ENCODE results near the gene IRAK1.

The IRAK1 gene

DNA sequence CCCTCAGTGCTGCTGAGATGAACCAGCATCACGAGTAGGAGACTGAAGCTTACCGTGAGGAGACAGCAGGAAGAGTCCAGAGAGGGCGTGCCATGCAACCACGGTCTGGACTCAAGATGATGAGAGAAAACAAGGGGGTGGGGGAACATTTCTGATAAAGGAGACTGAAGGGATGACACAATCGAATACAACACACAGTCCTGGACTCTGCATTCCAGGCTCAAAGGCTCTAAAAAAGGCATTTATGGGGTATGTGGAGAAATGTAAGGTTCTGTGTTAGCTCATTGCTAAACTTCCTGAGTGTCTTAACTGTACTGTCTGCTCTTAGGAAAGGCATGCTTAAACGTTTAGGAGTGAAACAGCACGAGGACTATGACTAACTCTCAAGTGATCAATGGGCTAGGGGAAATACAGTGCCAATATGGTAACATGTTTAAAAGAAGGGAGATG, 20.6 kb upstream of the IRAK1 start:
- no peak for DNase-seq

- DNase-seq = no peak
Observed at GRCh38 chrX:154039577-154039976, 19.9 kb upstream of the IRAK1 start.

DNA sequence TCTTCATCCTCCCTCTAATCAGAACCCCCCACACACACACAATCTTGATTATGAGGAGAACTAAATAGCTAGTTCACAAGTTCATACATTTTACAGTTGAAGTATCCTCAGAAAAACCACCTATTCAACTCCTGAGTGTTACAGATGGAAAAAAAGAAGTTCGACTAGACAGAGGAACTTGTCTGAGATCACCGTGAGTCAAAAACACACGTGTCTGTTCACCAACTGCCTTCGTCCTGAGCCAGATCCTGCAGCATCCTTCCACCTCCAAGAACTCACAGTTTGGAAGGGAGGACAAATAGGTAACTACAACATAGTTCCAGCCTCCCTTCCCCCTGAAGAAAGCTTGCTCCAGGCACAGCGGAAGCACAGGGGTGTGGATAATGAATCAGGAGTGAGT, 19.0 kb upstream of the IRAK1 start:
- DNase-seq = no peak

GRCh38 chrX:154037754-154038153, 18.1 kb upstream of the IRAK1 start:
- no peak for DNase-seq

DNA sequence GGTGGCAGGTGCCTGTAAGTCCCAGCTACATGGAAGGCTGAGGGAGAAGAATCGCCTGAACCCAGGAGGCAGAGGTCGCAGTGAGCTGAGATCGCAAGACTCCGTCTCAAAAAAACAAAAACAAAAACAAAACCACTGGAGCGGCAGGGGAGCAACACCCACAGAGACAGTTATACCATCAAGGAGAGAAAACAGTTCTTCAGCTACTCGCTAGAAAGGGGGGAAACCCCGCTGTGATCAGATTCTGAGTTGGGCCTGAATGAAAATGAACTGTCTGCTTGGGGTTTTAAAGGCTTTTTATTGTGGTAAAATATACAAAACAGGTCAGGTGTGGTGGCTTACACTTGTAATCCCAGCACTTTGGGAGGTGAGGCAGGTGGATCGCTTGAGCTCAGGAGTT, 16.8 kb upstream of the IRAK1 start:
- DNase-seq = no peak

DNA sequence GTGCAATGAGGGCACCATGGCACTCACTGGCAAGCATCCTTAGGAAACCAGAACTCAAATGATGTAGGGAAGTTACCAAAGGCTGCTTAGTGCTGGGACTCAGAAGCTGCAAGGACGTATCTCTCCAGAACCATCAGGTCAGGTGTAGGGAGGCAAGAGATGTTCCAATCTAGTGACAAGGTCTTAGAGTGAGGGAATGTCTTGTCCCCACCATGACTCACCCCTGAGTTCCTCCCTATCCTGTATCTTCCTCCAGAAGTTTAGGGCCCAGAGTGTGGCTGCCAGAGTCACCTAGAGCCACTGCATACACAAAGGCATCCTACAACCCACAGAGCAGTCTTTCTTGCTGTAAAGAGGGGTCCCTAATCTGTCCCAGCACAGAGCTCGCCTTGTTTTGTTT, 14.1 kb upstream of the IRAK1 start:
- DNase-seq = no peak

DNA sequence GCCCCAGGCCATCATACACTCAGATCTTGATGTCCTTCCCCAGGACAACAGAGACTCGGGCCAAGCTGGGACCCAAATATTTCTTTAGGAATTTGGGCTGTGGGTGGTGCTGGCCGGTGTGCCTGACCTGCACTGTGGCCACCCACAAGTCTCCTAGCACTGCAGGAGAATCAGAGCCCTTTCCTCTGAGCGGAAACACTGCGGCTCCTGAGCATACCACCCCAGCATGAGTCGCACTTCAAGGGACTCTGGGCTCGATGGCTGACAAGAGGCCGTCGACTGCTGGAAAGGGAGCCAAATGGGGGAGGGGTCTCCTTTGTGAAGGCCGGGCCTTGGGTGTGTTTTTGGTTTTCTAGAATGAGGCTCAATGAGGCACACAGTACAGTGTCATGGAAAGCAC, 13.0 kb upstream of the IRAK1 start:
- no peak for DNase-seq

DNA sequence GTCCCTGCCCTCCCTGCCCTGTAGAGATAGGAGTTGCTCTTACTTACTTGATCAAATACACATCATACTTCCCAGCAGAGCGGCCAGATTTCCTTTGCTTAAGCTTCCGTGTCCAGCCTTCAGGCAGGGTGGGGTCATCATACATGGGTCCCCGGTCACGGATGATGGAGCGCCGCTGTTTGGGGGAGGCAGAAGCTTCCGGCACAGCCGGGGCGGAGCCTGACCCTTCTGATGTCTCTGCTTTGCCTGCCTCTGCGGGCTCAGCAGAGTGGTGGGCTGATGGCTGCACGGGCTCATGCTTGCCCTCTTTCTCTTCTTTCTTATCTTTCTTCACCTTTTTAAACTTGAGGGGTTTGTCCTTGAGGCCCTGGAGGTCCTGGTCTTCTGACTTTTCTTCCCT, 12.5 kb upstream of the IRAK1 start:
- DNase-seq = no peak

GRCh38 chrX:154030715-154031305, 11.1 kb upstream of the IRAK1 start:
- no peak for DNase-seq

GRCh38 chrX:154030266-154030665, 10.6 kb upstream of the IRAK1 start:
- no peak for DNase-seq

DNA sequence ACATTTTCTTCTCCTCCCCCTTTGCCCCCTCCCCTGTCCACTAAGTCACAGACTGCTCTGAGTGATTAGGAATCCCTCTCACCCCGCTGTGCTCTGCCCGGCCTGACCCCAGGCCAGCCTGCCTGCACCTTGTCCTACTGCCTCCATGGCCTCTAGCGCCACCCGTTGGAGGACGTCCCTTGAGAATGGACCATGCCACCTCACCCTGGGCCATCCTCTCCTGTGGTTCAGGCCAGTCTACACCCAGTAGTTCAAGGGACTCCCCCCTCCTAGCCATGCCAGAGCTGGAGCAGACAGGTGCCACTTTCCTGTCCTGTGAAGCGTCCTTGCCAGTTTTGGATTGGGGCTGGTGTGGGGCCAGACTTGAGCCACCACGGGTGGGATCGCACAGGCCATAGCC, 9.7 kb upstream of the IRAK1 start:
- no peak for DNase-seq

DNA sequence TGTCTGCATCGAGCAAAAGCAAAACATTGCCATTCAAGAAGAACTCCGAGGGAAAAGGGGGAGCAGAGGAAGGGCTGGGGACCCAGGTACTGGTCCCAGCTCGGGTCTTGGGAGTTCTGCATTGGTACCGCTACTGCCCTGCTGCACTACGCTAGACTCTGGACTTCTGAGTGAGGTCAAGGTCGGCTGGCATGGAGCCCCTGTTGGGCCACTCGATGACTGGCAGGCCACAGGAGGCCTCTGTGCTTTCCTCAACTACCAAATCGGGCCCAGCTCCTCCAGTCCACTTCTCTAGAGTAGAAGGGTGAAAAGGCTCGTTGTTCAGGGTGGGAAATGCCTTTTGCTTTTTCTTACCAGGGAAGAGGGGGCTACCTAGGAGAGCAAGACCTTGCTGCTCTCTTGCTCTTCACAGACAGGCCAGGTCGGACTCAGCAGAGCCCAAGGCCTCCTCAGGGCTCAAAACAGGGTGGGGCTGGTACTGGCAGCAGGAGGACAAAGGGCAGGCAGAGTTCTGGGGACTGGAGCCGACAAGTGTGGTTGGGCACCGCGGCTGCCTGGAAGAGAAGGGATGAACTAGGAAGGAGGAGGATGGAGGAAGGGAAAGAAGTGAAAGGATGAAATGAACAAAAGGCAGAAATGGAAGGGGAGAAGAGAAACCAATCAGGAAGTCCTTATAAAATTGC, 8.9 kb upstream of the IRAK1 start:
- no peak for DNase-seq

- no peak for DNase-seq
Observed at GRCh38 chrX:154027986-154028385, 8.3 kb upstream of the IRAK1 start.

GRCh38 chrX:154027022-154027402, 7.3 kb upstream of the IRAK1 start:
- no peak for DNase-seq

DNA sequence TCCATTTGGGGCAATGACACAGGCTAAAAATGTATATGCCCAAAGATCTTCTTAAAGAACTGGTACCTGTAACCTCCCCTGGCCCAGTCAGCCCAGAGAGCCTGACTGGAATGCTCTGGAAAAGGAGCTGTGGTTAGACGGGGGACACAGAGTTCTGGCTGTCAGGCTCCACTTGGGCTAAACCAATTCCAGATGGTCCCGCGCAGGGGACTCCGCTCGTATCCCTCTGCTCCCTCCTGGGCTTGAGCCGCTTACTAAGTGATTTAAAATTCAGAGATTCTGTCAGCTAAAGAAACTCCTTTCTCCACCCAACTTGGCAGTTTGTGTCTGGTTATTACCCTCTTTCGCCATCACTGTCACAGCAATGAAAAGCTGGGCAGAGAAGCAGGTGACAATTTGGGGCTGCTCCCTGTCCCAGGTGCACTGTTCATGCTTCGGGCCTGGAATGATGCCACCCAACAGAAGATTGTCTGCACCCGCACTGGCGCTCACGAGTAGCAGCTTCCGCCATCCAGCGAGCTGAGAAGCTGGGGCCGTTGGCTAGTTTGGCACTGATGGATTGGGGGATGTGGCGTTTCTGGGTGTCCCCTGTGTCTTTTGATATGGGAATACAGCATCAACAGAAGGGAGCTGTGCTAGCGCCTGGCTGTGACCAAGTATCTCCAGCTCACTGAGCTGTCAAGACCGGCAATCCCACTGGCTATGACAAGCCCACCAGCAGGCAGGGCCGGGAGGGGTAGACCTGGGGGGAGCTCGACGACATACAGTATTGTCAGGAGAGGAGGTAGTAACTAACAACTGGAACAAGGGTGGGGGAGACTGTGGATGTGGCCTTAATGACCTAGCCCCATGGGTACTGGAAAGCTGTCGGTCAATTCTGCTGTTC, 6.7 kb upstream of the IRAK1 start:
- no peak for DNase-seq

GRCh38 chrX:154025230-154025629, 5.5 kb upstream of the IRAK1 start:
- no peak for DNase-seq

GRCh38 chrX:154024271-154024670, 4.6 kb upstream of the IRAK1 start:
- DNase-seq = no peak

GRCh38 chrX:154023276-154024000, 3.7 kb upstream of the IRAK1 start:
- DNase-seq = no peak

DNA sequence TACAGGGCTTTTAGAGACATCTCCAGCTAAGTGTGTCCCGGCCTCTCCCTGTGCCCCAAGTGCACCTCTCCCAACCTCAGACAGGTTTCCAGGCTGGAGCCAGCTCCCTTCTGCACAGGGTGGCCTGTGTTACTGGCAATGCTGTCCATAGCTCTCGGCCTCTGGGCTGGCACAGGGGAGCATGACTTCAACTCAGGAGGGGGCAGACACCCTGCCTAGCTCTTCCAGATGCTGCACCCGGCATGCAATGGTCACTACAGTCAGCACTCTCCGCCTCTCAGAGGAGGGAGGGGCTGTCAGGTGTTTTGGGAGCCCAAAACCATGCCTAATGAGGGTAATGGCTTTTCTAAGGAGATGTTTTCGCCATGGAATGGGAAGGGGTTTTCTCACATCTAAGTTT, 2.4 kb upstream of the IRAK1 start:
- DNase-seq = no peak

DNA sequence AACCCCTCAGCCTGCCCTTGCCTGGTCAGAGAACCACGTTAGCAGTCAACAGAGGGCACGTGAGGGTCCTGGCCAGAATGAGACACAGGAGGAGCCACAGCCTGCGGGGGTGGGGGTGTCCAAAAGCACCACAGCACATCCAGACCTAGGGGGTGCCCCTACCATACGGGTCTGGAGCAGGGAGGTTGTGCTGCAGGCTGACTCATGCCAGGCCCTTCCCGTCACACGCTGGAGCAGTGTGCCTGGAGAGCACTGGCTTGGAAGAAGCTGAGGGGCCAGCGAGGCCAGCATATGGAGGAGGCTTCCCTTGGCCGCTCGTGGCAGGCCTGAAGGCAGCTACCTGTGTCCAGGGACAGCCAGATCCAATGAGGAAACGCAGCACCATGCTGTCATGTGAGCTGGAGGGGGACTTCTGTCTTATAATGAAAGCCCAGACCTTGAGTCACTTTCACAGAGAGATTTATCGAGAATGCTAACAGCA, 1.5 kb upstream of the IRAK1 start:
- DNase-seq = no peak

GRCh38 chrX:154020536-154021115, 924 bp upstream of the IRAK1 start:
- no peak for DNase-seq

GRCh38 chrX:154019061-154019621, 561 bp downstream of the IRAK1 start:
- no peak for DNase-seq
